Measurements from ENCODE around the gene FAM78A.

FAM78A gene

GRCh38 chr9:131287359-131287758, 11.0 kb upstream of the FAM78A start:
- Histone ChIP-seq H3K4me1 (ENCODE audit: low read length) (peaks cover 5% of the 10 kb centered on the region; the same call in 1 of the 2 replicates), H3K36me3 (replicated peaks; ENCODE audit: insufficient read depth, low read length) (no peaks in the 10 kb centered on the region), H3K9ac (ENCODE audit: low read length) (no peak overlapping the region), H3K27me3 (replicated peaks; ENCODE audit: insufficient read depth, low read length) (peaks cover 3% of the 10 kb centered on the region; the same call in 1 of the 2 replicates), H2AFZ (ENCODE audit: low read length) (no peak overlapping the region), H3K27ac (ENCODE audit: low read length) (no peak overlapping the region), H3K9me2 (replicated peaks; ENCODE audit: insufficient read depth, low read length) (no peaks in the 10 kb centered on the region), H3K4me3 (ENCODE audit: low read length) (no peak overlapping the region), H3F3A (ENCODE audit: insufficient read depth, low read length) (no peaks in the 10 kb centered on the region), H3K4me2 (ENCODE audit: low read depth, low read length) (no peak overlapping the region), H3K9me3 (replicated peaks; ENCODE audit: insufficient read depth, low read length) (no peaks in the 10 kb centered on the region), H4K20me1 (ENCODE audit: insufficient read depth, low read length) (no peaks in the 10 kb centered on the region), H3K79me2 (ENCODE audit: low read length) (no peaks in the 10 kb centered on the region)
- TF ChIP-seq EZH2 (optimal IDR thresholded peaks at IDR 0.05; ENCODE audit: low read depth, low read length) (no peak), EZH2phosphoT487 (IDR thresholded peaks at IDR 0.05; ENCODE audit: low read length) (no peak), CTCF (IDR thresholded peaks at IDR 0.05; ENCODE audit: low read length) (no peak)
- no peak for DNase-seq

- H3F3A ChIP-seq (ENCODE audit: insufficient read depth, low read length), result no peaks in the 10 kb centered on the region
- no peak for DNase-seq
- TF ChIP-seq EZH2 (optimal IDR thresholded peaks at IDR 0.05; ENCODE audit: low read depth, low read length) (no peak), EZH2phosphoT487 (IDR thresholded peaks at IDR 0.05; ENCODE audit: low read length) (no peak), CTCF (IDR thresholded peaks at IDR 0.05; ENCODE audit: low read length) (no peak)
- H4K20me1 ChIP-seq (ENCODE audit: insufficient read depth, low read length), result no peaks in the 10 kb centered on the region
- no peak overlapping the region for H2AFZ ChIP-seq (ENCODE audit: low read length)
- no peak overlapping the region for H3K9ac ChIP-seq (ENCODE audit: low read length)
- H3K36me3 ChIP-seq (replicated peaks; ENCODE audit: insufficient read depth, low read length), result no peaks in the 10 kb centered on the region
- no peak overlapping the region for H3K4me2 ChIP-seq (ENCODE audit: low read depth, low read length)
- no peaks in the 10 kb centered on the region for H3K9me3 ChIP-seq (replicated peaks; ENCODE audit: insufficient read depth, low read length)
- H3K9me2 ChIP-seq (replicated peaks; ENCODE audit: insufficient read depth, low read length), result no peaks in the 10 kb centered on the region
- peaks cover 5% of the 10 kb centered on the region; the same call in 1 of the 2 replicates for H3K4me1 ChIP-seq (ENCODE audit: low read length)
- no peak overlapping the region for H3K4me3 ChIP-seq (ENCODE audit: low read length)
- H3K27ac ChIP-seq (ENCODE audit: low read length), result no peak overlapping the region
- H3K27me3 ChIP-seq (replicated peaks; ENCODE audit: insufficient read depth, low read length), result peaks cover 27% of the 10 kb centered on the region
- H3K79me2 ChIP-seq (ENCODE audit: low read length), result no peaks in the 10 kb centered on the region
These were observed 8.5 kb upstream of the FAM78A start for GRCh38 chr9:131284856-131285255.

- H3K36me3 ChIP-seq (replicated peaks; ENCODE audit: insufficient read depth, low read length), result no peaks in the 10 kb centered on the region
- no peak overlapping the region for H3K9ac ChIP-seq (ENCODE audit: low read length)
- H3K27me3 ChIP-seq (replicated peaks; ENCODE audit: insufficient read depth, low read length), result peaks cover 27% of the 10 kb centered on the region
- no peak overlapping the region for H3K4me2 ChIP-seq (ENCODE audit: low read depth, low read length)
- no peak for DNase-seq
- peaks cover 5% of the 10 kb centered on the region; the same call in 1 of the 2 replicates for H3K4me1 ChIP-seq (ENCODE audit: low read length)
- H3K4me3 ChIP-seq (ENCODE audit: low read length), result no peak overlapping the region
- H3K27ac ChIP-seq (ENCODE audit: low read length), result no peak overlapping the region
- no peak for TF ChIP-seq EZH2phosphoT487 (IDR thresholded peaks at IDR 0.05; ENCODE audit: low read length)
- no peak for TF ChIP-seq CTCF (IDR thresholded peaks at IDR 0.05; ENCODE audit: low read length)
- no peak for TF ChIP-seq EZH2 (optimal IDR thresholded peaks at IDR 0.05; ENCODE audit: low read depth, low read length)
- no peaks in the 10 kb centered on the region for H3K79me2 ChIP-seq (ENCODE audit: low read length)
- H4K20me1 ChIP-seq (ENCODE audit: insufficient read depth, low read length), result no peaks in the 10 kb centered on the region
- H3F3A ChIP-seq (ENCODE audit: insufficient read depth, low read length), result peaks cover 9% of the 10 kb centered on the region
- no peaks in the 10 kb centered on the region for H3K9me2 ChIP-seq (replicated peaks; ENCODE audit: insufficient read depth, low read length)
- H2AFZ ChIP-seq (ENCODE audit: low read length), result no peak overlapping the region
- H3K9me3 ChIP-seq (replicated peaks; ENCODE audit: insufficient read depth, low read length), result no peaks in the 10 kb centered on the region
These were observed 6.5 kb upstream of the FAM78A start for GRCh38 chr9:131282688-131283422.
